ENCODE measurements around the gene THAP8.

DNA sequence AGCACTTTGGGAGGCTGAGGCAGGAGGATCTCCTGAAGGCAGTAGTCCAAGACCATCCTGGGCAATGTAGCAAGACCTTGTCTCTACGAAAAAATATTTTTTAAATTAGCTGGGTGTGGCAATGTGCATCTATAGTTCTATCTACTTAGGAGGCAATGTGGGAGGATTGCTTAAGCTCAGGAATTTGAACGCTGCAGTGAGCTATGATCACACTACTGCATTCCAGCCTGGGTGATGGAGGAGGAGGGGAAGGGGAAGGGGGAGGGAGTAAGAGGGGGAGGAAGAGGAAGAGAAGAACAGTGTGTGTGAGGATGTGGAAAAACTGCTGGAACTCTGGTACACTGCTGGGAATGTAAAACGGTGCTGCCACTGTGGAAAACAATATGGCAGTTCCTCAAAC is 12.3 kb downstream of the THAP8 start:
- TF ChIP-seq, protein P1, sequence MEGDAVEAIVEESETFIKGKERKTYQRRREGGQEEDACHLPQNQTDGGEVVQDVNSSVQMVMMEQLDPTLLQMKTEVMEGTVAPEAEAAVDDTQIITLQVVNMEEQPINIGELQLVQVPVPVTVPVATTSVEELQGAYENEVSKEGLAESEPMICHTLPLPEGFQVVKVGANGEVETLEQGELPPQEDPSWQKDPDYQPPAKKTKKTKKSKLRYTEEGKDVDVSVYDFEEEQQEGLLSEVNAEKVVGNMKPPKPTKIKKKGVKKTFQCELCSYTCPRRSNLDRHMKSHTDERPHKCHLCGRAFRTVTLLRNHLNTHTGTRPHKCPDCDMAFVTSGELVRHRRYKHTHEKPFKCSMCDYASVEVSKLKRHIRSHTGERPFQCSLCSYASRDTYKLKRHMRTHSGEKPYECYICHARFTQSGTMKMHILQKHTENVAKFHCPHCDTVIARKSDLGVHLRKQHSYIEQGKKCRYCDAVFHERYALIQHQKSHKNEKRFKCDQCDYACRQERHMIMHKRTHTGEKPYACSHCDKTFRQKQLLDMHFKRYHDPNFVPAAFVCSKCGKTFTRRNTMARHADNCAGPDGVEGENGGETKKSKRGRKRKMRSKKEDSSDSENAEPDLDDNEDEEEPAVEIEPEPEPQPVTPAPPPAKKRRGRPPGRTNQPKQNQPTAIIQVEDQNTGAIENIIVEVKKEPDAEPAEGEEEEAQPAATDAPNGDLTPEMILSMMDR (IDR thresholded peaks at IDR 0.05) = no peak
- TF ChIP-seq POLR2AphosphoS5 (IDR thresholded peaks at IDR 0.05) = no peak
- TF ChIP-seq POLR2A (IDR thresholded peaks at IDR 0.05) = no peak
- TF ChIP-seq EP300 (IDR thresholded peaks at IDR 0.05) = no peak

All from suprapubic skin (tissue), 4 donors.